ENCODE results near the gene HACE1. TPM values are rescaled to one million over a fixed set of nuclear protein-coding genes. Genes with fewer than 3 reads are reported as not detected.
"Not testable (repeated sequence)": the region's sequence is repeated elsewhere in the genome, so short reads cannot be mapped to it uniquely, and the experiment has no call there.

Gene HACE1
- total RNA-seq, 1 donor from 2014 or later, result 18.2 TPM

- no peaks in the 10 kb centered on the region for H3K27me3 Mint-ChIP-seq (ENCODE audit: low read depth)
- peaks cover 6% of the 10 kb centered on the region for H3K9me3 Mint-ChIP-seq (ENCODE audit: low read depth)
Measured at GRCh38 chr6:104843229-104843628, 16.5 kb downstream of the HACE1 start.

DNA sequence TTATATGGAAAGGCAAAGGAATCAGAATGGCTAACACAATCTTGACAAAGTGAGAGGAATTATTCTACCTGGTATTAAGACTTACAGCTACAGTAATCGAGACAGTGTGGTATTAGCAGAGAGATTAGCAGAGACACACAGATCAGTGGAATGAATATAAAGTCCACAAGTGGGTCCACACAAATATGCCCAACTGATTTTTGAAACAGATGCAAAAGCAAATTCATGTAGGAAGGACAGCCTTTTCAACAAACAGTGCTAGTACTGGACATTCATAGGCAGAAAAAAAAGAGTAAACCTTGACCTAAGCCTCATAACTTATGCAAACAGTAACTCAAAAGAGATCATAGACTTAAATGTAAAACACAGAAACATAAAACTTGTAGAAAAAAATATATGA is 22.6 kb downstream of the HACE1 start:
- no peaks in the 10 kb centered on the region for H3K4me1 Mint-ChIP-seq (ENCODE audit: low read depth)

More at GRCh38 chr6:104843229-104843628, 16.5 kb downstream of the HACE1 start:
- H3K36me3 Mint-ChIP-seq (ENCODE audit: low read depth), result peaks cover 18% of the 10 kb centered on the region
- no peak overlapping the region for H3K27ac Mint-ChIP-seq (ENCODE audit: unreplicated experiment)
- H3K4me1 Mint-ChIP-seq (ENCODE audit: low read depth), result peaks cover 10% of the 10 kb centered on the region
- no peak for DNase-seq (ENCODE audit: low spot score)
- H3K4me3 Mint-ChIP-seq (ENCODE audit: unreplicated experiment), result no peak overlapping the region
- no peak for TF ChIP-seq CTCF (IDR thresholded peaks at IDR 0.05)

GRCh38 chr6:104836479-104837020 is 23.2 kb downstream of the HACE1 start:
- H3K9me3 Mint-ChIP-seq (ENCODE audit: low read depth); H3K4me3 Mint-ChIP-seq (ENCODE audit: unreplicated experiment): not testable (repeated sequence)

More for the DNA sequence above, 22.6 kb downstream of the HACE1 start:
- TF ChIP-seq CTCF (IDR thresholded peaks at IDR 0.05), result no peak
- Mint-ChIP-seq H3K9me3 (ENCODE audit: low read depth) (peaks cover 9% of the 10 kb centered on the region), H3K4me3 (ENCODE audit: unreplicated experiment) (no peak overlapping the region), H3K27ac (ENCODE audit: unreplicated experiment) (no peak overlapping the region), H3K36me3 (ENCODE audit: low read depth) (peaks cover 22% of the 10 kb centered on the region), H3K27me3 (ENCODE audit: low read depth) (no peaks in the 10 kb centered on the region)
- DNase-seq (ENCODE audit: low spot score), result no peak

GRCh38 chr6:104835782-104836181 is 23.9 kb downstream of the HACE1 start:
- no peak overlapping the region for H3K27ac Mint-ChIP-seq (ENCODE audit: unreplicated experiment)
- H3K9me3 Mint-ChIP-seq (ENCODE audit: low read depth), result peaks cover 9% of the 10 kb centered on the region
- TF ChIP-seq CTCF (IDR thresholded peaks at IDR 0.05), result no peak
- H3K4me3 Mint-ChIP-seq (ENCODE audit: unreplicated experiment), result no peak overlapping the region
- no peaks in the 10 kb centered on the region for H3K4me1 Mint-ChIP-seq (ENCODE audit: low read depth)
- H3K36me3 Mint-ChIP-seq (ENCODE audit: low read depth), result peaks cover 24% of the 10 kb centered on the region
- no peak for DNase-seq (ENCODE audit: low spot score)
- H3K27me3 Mint-ChIP-seq (ENCODE audit: low read depth), result no peaks in the 10 kb centered on the region

More at GRCh38 chr6:104836479-104837020, 23.2 kb downstream of the HACE1 start:
- H3K36me3 Mint-ChIP-seq (ENCODE audit: low read depth), result peaks cover 22% of the 10 kb centered on the region
- DNase-seq (ENCODE audit: low spot score); H3K27ac Mint-ChIP-seq (ENCODE audit: unreplicated experiment); H3K27me3 Mint-ChIP-seq (ENCODE audit: low read depth); H3K4me1 Mint-ChIP-seq (ENCODE audit: low read depth): not testable (repeated sequence)

- H3K27me3 Mint-ChIP-seq (ENCODE audit: low read depth), result no peaks in the 10 kb centered on the region
- no peak for TF ChIP-seq CTCF (IDR thresholded peaks at IDR 0.05)
- H3K9me3 Mint-ChIP-seq (ENCODE audit: low read depth), result peaks cover 2% of the 10 kb centered on the region
- no peak for DNase-seq (ENCODE audit: low spot score)
- no peaks in the 10 kb centered on the region for H3K4me1 Mint-ChIP-seq (ENCODE audit: low read depth)
- no peak overlapping the region for H3K4me3 Mint-ChIP-seq (ENCODE audit: unreplicated experiment)
- peaks cover 7% of the 10 kb centered on the region for H3K36me3 Mint-ChIP-seq (ENCODE audit: low read depth)
- H3K27ac Mint-ChIP-seq (ENCODE audit: unreplicated experiment), result no peak overlapping the region
Measured at GRCh38 chr6:104829183-104829958, 30.3 kb downstream of the HACE1 start.

Measured in chondrocyte (in vitro differentiated cells).